Ovary (tissue), 3 donors: ENCODE results near the gene OR4D9.

Experiments
- EP300 ChIP-seq: sonication (generic); formaldehyde crosslinking; IDR thresholded peaks from one replicate; pipeline ENCODE4 v1.6.1; 2017; ENCODE audit warnings: antibody characterized with exemption
- TF ChIP-seq, protein P1 (sequence below), 3 donors: fragments of 450-650 bp in 2 of 3; fragments of 200-600 bp in 1 of 3; IDR thresholded peaks; one replicate each; pipeline versions ENCODE4 v1.5.1 to v1.8.0; 2016 to 2022; ENCODE audit warnings: antibody characterized with exemption in 3 of 3, mild to moderate bottlenecking in 1 of 3
- donor health status: DM: no; HTN: no; CAD: no.

DNA sequence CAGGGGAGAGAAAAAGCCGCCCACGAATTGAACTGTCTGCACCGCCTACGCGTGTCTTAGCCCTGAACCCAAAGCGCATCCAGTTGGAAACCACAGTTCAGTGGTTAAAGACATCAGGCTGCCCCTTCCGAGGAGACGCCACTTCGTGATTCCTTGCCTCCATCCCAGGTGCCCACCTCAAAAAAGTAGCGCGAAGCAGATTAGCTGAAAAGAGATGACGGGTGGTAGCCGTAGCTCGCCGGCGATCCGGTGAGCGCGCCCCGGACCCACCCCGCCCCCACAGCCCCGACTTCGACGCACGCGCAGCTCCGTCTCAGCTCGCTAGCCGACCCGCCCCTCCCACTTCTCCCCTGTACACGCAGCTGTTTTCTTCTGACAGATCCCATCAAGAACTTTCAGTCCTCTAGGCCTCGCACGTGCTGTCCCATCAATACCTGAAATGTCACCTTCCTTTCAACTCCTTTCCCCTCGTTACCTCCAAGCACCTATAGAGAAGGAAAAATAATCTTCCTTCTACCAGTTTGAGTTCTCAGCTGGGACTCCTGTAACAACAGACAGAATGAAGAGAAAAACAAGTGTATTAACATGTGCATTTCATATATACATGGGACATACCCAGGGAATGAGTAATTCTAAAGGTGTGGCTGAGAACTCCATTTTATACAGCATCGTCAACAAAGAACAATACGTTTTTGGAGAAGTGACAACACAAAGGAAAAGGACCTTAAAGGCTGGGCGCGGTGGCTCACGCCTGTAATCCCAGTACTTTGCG is 49.5 kb downstream of the OR4D9 start:
- TF ChIP-seq, protein P1, sequence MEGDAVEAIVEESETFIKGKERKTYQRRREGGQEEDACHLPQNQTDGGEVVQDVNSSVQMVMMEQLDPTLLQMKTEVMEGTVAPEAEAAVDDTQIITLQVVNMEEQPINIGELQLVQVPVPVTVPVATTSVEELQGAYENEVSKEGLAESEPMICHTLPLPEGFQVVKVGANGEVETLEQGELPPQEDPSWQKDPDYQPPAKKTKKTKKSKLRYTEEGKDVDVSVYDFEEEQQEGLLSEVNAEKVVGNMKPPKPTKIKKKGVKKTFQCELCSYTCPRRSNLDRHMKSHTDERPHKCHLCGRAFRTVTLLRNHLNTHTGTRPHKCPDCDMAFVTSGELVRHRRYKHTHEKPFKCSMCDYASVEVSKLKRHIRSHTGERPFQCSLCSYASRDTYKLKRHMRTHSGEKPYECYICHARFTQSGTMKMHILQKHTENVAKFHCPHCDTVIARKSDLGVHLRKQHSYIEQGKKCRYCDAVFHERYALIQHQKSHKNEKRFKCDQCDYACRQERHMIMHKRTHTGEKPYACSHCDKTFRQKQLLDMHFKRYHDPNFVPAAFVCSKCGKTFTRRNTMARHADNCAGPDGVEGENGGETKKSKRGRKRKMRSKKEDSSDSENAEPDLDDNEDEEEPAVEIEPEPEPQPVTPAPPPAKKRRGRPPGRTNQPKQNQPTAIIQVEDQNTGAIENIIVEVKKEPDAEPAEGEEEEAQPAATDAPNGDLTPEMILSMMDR (IDR thresholded peaks at IDR 0.05) = no peak
- no peak for TF ChIP-seq EP300
